GM18951 (cell line): ENCODE data around the gene CEP97.
"Not testable (repeated sequence)": the region's sequence is repeated elsewhere in the genome, so short reads cannot be mapped to it uniquely, and the experiment has no call there.

Experiments used
- POLR2A ChIP-seq: IDR thresholded peaks from 4 replicates; pipeline ENCODE4 v1.6.1; 2011; ENCODE audit warnings: mild to moderate bottlenecking; ENCODE audit not compliant: insufficient read length, insufficient read depth; ENCODE audit errors: extremely low read depth
- in situ Hi-C: fragments of 300-500 bp; cut with MboI; formaldehyde crosslinking; loops from one replicate; pipeline ENCODE4 v1.12.0; 2022; ENCODE audit warnings: low sequenced_read_pairs, mixed read lengths, inconsistent platforms; ENCODE audit not compliant: unreplicated experiment

The CEP97 gene

DNA sequence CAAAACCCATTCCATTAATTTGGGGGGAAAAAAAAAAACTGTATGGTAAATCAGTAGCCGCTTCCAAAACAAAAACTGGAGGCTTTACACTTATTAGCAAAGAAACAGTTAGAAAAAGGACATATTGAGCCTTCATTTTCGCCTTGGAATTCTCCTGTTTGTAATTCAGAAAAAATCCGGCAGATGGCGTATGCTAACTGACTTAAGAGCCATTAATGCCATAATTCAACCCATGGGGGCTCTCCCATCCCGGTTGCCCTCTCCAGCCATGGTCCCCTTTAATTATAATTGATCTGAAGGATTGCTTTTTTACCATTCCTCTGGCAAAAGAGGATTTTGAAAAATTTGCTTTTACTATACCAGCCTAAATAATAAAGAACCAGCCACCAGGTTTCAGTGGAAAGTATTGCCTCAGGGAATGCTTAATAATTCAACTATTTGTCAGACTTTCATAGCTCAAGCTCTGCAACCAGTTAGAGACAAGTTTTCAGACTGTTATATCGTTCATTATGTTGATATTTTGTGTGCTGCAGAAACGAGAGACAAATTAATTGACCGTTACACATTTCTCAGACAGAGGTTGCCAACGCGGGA lies 28.5 kb upstream of the CEP97 start:
- in situ Hi-C loops = loop anchor here (10.0 kb wide), 1 partner anchor 529 kb away; no protein-coding TSS in a partner anchor
- no peak for TF ChIP-seq POLR2A

DNA sequence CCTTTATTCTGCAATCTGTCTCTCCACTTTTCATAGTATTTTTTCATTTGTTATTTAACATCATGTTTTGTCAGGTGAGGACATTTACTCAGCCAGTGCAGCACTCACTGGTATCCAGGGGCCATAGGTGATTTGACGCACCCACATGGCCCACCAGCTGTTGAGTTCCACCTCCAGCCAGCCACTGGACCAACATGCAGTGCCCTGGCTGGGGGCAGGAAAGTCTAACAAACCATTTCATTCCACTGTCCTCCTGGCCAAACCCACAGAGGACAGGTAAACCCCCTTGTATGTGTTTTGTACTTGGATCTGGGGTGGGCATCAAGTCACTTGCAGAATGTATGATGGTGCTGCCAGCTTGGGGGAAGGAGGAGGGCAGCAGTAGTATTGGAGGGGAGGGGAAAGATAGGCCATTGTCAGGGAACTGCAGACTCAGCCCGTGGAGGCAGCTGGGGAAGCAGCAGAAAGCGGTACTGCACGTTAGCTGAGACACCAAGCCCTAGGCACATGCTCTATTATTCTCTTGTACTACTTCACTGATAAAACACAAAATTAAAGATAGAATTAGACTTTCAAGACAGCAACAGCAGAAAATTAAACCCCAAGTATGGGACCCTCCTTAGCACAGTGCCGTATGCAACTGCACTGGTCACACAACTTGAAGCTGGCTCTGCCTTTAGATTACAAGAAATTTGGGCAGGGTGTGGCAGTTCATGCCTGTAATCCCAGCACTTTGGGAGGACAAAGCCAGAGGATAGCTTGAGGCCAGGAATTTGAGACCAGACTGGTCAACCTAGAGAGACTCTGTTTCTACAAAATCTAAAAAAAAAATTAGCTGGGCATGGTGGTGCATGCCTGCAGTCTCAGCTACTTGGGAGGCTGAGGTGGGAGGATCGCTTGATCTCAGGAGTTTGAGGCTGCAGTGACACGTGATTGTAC lies 22.4 kb upstream of the CEP97 start:
- in situ Hi-C loops = no loop called here
- no peak for TF ChIP-seq POLR2A

DNA sequence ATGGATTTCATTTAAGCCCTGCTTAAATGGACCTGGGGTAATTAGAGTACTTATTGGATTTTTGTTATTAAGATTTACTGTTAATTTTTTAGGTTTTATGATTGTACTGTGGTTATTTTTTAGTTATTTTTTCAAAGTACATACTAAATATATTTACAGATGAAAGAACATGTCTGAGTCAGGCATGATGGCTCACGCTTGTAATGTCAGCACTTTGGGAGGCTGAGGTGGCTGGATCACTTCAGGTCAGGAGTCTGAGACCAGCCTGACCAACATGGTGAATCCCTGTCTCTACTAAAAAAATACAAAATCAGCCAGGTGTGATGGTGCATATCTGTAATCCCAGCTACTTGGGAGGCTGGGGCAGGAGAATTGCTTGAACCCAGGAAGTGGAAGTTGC lies 21.7 kb upstream of the CEP97 start:
- no peak for TF ChIP-seq POLR2A
- in situ Hi-C loops = no loop called here

DNA sequence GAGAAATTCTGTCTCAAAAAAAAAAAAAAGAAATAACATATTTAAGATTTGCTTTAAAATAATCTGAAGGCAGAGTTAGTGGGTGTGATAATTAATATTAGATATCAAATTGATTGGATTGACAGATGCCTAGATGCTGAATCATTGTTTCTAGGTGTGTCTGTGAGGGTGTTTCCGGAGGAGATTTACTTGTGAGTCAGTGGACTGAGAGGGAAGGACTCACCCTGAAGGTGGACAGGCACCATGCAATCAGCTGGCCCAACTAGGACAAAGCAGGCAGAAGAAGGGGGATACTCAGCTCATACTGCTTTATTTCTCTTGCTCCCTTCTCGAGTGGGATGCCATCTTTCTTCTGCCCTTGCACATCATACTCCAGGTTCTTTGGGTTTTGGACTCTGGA lies 21.2 kb upstream of the CEP97 start:
- no peak for TF ChIP-seq POLR2A
- in situ Hi-C loops = no loop called here

DNA sequence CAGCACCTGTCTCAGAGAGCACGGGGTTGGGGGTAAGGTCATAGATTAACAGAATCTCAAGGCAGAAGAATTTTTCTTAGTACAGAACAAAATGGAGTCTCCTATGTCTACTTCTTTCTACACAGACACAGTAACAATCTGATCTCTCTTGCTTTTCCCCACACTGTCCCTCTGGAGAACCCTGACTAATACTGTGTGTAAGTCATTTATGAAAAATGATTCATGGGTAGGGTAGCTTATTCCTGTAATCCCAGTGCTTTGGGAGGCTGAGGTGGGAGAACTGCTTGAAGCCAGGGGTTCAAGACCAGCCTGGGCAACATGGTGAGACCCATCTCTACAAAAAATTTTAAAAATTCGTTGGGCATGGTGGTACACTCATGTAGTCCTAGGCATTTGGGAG lies 19.8 kb upstream of the CEP97 start:
- in situ Hi-C loops = not testable (repeated sequence)

DNA sequence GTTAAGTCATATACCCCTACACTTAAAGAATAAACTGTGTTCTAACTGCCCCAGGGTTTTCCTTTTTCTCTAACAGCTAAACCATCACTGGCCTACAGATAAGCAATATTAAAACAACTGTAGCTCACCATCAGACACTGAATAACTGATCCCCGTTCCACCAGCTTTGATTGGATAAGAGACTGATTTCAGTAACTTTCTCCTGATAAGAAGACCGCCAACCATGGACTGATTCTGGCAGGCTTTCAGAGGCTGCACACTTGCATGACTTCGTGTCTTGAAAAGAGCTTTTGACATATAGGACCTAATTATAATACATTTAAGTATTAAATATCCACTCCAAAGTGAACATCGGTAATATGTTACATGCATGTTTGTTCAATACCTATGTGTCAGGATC lies 15.3 kb upstream of the CEP97 start:
- in situ Hi-C loops = no loop called here
- TF ChIP-seq POLR2A = no peak

DNA sequence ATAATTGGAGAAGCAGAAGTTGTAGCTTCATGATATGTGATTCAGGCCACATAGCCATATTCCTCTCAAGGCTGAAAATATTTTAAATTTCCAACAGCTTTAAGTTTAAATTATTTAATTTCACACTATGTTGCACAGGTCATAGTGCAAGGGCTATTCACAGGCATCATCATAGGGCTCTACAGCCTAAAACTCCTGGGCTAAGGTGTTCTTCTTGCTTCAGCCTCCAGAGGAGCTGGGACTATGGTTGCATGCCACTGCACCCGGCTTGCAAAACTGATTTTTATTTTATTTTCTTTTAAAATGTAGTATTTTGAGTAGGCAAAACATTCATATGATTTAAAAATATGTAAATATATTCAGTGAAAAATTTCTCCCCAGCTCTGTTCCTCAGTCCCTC lies 6.0 kb upstream of the CEP97 start:
- in situ Hi-C loops = no loop called here
- TF ChIP-seq POLR2A = no peak

DNA sequence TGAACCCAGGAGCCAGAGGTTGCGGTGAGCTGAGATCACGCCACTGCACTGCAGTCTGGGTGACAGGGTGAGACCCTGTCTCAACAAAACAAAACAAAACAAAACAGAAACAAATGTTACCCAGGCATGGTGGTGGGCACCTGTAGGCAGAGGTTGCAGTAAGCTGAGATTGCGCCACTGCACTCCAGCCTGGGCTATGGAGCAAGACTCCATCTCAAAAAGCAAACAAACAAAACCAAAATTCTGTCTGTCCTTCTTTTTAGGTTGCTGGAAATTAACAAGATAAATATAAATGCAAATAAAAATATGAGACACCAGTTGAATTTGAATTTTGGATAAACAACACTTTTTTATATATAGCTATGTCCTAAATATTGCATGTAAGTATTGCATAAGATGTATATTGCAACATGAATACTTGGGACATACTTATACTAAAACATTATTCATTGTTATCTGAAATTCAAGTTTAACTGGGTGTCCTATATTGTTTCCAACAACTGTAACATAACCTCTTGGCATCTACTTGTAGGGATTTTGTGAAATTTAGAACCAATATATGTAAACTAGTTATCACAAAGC lies 4.7 kb upstream of the CEP97 start:
- in situ Hi-C loops = no loop called here
- TF ChIP-seq POLR2A = no peak

DNA sequence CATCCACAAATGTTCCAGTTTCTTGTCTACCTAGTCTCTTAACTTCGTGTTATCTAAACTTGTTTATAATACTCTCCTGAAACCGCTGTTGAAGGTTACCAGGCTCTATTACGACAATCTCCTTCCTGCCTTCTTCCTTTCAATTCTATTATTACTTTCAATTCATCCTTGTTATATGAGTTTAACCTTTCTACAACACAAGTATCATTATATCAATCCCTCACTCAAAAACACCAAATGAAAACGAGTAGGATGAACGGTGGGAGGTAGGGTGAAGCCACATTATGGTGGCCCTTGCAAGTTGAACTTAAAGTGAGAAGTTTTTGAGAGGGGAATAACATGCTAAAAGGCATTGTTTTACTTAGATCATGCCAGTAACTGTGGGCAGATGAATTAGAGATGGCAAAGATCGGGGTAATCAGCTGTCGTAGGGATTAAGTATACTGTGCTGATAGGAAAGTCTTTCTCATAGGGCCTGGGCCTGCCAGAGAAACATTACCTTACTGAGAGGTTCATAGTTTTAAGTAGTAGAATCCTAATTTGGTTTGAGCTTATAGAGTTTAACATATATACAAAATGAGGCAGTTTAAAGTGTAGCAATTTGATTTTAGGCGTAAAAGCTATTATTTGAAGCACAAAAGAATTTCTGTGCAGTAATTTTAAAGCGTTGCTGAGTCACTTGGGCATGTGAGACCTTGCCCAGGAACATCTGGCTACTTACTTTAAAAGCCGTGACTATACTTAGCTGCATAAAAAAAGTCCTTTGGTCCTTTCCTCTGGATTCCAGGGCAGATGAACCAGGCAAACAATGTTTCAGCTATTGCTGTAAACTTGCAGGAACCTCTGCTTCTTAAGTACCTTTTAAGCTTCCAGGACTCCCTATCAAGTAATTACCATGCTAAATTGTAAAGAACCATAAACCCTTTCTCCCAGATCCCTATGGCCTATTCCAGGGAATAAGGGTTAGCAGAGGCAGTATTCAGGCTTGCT lies 3.3 kb upstream of the CEP97 start:
- in situ Hi-C loops = no loop called here
- TF ChIP-seq POLR2A = no peak

DNA sequence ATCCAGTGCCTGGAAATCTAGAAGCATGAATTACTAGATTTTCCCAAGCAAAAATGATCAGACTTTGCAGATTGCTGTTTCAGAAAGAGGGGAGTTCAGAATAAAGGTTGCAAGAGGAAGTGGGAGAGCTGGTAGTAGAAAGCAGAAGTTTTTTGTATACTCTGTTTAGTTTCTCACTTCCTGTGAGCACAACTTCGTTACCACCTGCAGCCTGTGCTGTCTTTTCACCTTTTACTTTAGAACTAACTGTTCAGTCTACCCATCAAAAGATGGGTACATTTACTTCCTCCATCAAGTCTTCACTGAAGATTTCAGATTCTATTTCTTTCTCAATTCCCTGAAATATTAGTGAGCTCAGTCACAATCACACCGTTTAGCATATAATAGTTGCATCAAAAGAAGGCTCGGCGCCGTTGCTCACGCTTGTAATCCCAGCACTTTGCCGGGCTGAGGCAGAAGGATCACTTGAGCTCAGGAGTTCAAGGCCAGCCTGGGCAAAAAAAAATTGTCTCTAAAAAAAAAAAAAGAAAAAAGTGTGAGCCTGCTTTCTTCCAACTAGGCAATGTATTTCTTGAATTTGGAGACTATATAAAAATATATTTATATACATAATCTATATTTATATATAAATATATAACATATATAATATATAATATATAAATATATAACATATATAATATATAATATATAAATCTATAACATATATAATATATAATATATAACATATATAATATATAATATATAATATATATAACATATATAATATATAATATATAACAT lies 1.8 kb upstream of the CEP97 start:
- in situ Hi-C loops = no loop called here

DNA sequence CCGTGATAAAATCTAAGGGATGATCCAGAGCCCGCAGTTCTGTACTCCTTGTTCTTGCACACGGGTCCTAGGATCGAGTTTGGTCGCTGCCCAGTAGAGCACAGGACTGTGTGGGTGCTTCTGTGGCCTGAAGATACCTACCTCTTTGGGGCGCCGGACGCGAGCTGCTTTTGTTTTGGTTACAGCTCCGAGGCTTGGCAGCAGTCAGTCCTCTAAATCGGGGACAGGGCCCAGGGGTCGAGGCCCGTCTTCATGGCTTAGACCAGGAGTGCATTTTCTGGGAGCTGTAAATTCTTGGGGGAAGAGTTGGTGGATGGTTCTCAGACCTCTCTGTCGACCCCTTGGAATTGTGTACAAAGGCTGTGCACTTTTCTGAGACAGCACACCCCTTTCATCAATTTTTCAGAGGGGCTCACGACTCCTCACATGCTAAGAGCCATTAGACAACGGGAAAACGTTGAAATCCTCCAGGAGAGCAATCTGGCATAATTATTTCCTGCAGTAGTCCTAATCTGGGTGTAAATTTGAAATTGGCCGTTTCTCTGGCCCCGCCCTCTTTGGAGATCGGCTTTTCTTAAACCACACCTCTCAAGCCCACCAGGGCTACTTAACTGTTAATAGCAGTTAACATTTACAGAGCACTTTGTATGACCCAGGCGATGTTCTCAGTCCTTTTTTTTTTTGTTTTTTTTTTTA lies 928 bp downstream of the CEP97 start:
- TF ChIP-seq POLR2A = no peak
- in situ Hi-C loops = no loop called here

More for the DNA sequence above, 1.8 kb upstream of the CEP97 start:
- TF ChIP-seq POLR2A = no peak

DNA sequence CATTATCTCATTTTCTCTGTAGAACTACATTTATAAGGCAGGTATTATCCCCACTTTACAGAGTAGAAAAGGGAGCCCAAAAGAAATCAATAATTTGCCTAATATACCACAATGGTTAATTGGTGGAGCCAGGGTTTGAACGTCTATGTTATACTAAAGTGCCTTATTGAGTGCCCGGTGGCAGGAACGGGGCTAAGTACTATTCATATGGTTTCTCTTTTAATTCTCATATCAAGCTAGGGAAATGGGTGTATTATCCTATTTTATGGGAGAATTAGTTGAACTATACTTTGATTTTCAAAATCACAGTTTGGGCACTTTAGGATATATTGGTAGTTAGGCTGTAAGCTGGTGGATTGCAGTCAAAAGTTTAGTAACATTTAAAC lies 1.5 kb downstream of the CEP97 start:
- in situ Hi-C loops = no loop called here

More for the DNA sequence above, 1.5 kb downstream of the CEP97 start:
- no peak for TF ChIP-seq POLR2A
